Esophagus muscularis mucosa (tissue), 4 donors: ENCODE data around the gene ADAMTS3. TPM values are rescaled to one million over a fixed set of nuclear protein-coding genes. Genes with fewer than 3 reads are reported as not detected.

Source experiments
- DNase-seq: peaks from one replicate; pipeline ENCODE4 v3.0.0-alpha.2; 2017; ENCODE audit errors: extremely low spot score
- H3K27ac ChIP-seq, 4 donors: fragments of 200-600 bp; sonication (generic); replicated peaks in 1 of 4; 1 replicate in 3 of 4; 2 replicates in 1 of 4; pipeline ENCODE4 v1.5.1; 2016 to 2019; ENCODE audit warnings: mild to moderate bottlenecking in 1 of 4
- H3K27me3 ChIP-seq, 4 donors: fragments of 200-600 bp; sonication (generic); one replicate each; pipeline versions ENCODE4 v1.5.1 to v1.6.0; 2016 to 2019
- H3K36me3 ChIP-seq, 4 donors: fragments of 200-600 bp; sonication (generic); one replicate each; pipeline ENCODE4 v1.5.1; 2016 to 2019
- H3K4me1 ChIP-seq, 4 donors: fragments of 200-600 bp; sonication (generic); one replicate each; pipeline ENCODE4 v1.5.1; 2016 to 2019
- H3K4me3 ChIP-seq, 4 donors: fragments of 200-600 bp; sonication (generic); 1 replicate in 2 of 4; 2 replicates in 2 of 4; pipeline ENCODE4 v1.5.1; 2016 to 2019; ENCODE audit warnings: mild to moderate bottlenecking in 4 of 4, moderate library complexity in 1 of 4
- H3K9me3 ChIP-seq, 4 donors: fragments of 200-600 bp; sonication (generic); 1 replicate in 3 of 4; 2 replicates in 1 of 4; pipeline ENCODE4 v1.5.1; 2016 to 2019
- CTCF ChIP-seq, 3 experiments: fragments of 200-600 bp in 2 of 3; fragments of 450-650 bp in 1 of 3; sonication (generic) in 2 of 3; IDR thresholded peaks; one replicate each; pipeline ENCODE4 v1.5.1; 2017 to 2019; ENCODE audit warnings: antibody characterized with exemption in 3 of 3, mild to moderate bottlenecking in 2 of 3, moderate library complexity in 1 of 3
- EP300 ChIP-seq: sonication (generic); formaldehyde crosslinking; IDR thresholded peaks from one replicate; pipeline ENCODE4 v1.6.1; 2017; ENCODE audit warnings: antibody characterized with exemption
- POLR2A ChIP-seq: fragments of 450-650 bp; IDR thresholded peaks from one replicate; pipeline ENCODE4 v1.6.1; 2017; ENCODE audit warnings: antibody characterized with exemption, moderate library complexity, mild to moderate bottlenecking, low read depth
- POLR2AphosphoS5 ChIP-seq, 2 donors: sonication (generic); formaldehyde crosslinking; IDR thresholded peaks; one replicate each; pipeline ENCODE4 v1.6.1; 2017; ENCODE audit warnings: antibody characterized with exemption in 2 of 2
- WGBS: methylation state at CpG from one replicate; pipeline ENCODE4 v1.1.5; 2018; 5-methylcytosine and 5-hydroxymethylcytosine counted together
- intact Hi-C: fragments of 100-400 bp; cut with DNase I; formaldehyde crosslinking; loops from one replicate; pipeline ENCODE4 v1.15.1; 2023
- total RNA-seq, 4 donors: library from RNA; depleted of rRNA; stranded (reverse); fragments of >200 nt; gene quantifications; one replicate each; pipeline versions ENCODE4 v1.1.0 to v1.2.1, GENCODE V29; 2016

Gene ADAMTS3
- total RNA-seq, 4 donors from 2014 or later = 1.1 to 2.5 (median 1.3) TPM

- Histone ChIP-seq H3K36me3 (no peaks in the 10 kb centered on the region), H3K27ac (no peak overlapping the region), H3K4me1 (peaks cover 3 to 13% (median 10%) of the 10 kb centered on the region in 4 donors), H3K9me3 (no peaks in the 10 kb centered on the region), H3K27me3 (no peaks in the 10 kb centered on the region), H3K4me3 (no peak overlapping the region)
- WGBS = 83% methylated on average over 1 of the region's 1 CpG
- no peak for TF ChIP-seq POLR2A
- TF ChIP-seq CTCF (IDR thresholded peaks at IDR 0.05) = no peak
- no peak for TF ChIP-seq EP300
- no peak for TF ChIP-seq POLR2AphosphoS5 (IDR thresholded peaks at IDR 0.05)
- no peak for DNase-seq
- intact Hi-C loops = no loop called here
Measured at GRCh38 chr4:72387959-72388358, 181.1 kb downstream of the ADAMTS3 start.

- 57% methylated on average over 3 of the region's 3 CpGs for WGBS
- intact Hi-C loops = no loop called here
Measured at GRCh38 chr4:72383439-72383838, 185.6 kb downstream of the ADAMTS3 start.

GRCh38 chr4:72378901-72379300, 190.1 kb downstream of the ADAMTS3 start:
- DNase-seq = no peak
- H3K9me3 ChIP-seq = no peaks in the 10 kb centered on the region
- H3K4me3 ChIP-seq = no peak overlapping the region
- no peaks in the 10 kb centered on the region for H3K27me3 ChIP-seq
- no peak overlapping the region for H3K27ac ChIP-seq
- TF ChIP-seq EP300 = no peak
- TF ChIP-seq POLR2A = no peak
- no peak for TF ChIP-seq CTCF (IDR thresholded peaks at IDR 0.05)
- TF ChIP-seq POLR2AphosphoS5 (IDR thresholded peaks at IDR 0.05) = no peak
- WGBS = 87% methylated on average over 2 of the region's 2 CpGs
- intact Hi-C loops = no loop called here
- peaks cover 8 to 17% (median 10%) of the 10 kb centered on the region in 4 donors for H3K4me1 ChIP-seq
- no peaks in the 10 kb centered on the region for H3K36me3 ChIP-seq

More at GRCh38 chr4:72383439-72383838, 185.6 kb downstream of the ADAMTS3 start:
- Histone ChIP-seq H3K4me1 (no peaks in the 10 kb centered on the region), H3K4me3 (no peak overlapping the region), H3K36me3 (no peaks in the 10 kb centered on the region), H3K27ac (no peak overlapping the region), H3K27me3 (no peaks in the 10 kb centered on the region), H3K9me3 (no peaks in the 10 kb centered on the region)
- TF ChIP-seq POLR2AphosphoS5 (IDR thresholded peaks at IDR 0.05) = no peak
- TF ChIP-seq CTCF (IDR thresholded peaks at IDR 0.05) = no peak
- TF ChIP-seq EP300 = no peak
- no peak for TF ChIP-seq POLR2A
- no peak for DNase-seq

- 79% methylated on average over 5 of the region's 5 CpGs for WGBS
- H3K4me1 ChIP-seq = peaks cover 8 to 18% (median 10%) of the 10 kb centered on the region in 4 donors
- no peaks in the 10 kb centered on the region for H3K36me3 ChIP-seq
- H3K27ac ChIP-seq = no peak overlapping the region
- no peak overlapping the region for H3K4me3 ChIP-seq
- H3K9me3 ChIP-seq = no peaks in the 10 kb centered on the region
- TF ChIP-seq CTCF (IDR thresholded peaks at IDR 0.05) (no peak), EP300 (no peak), POLR2AphosphoS5 (IDR thresholded peaks at IDR 0.05) (no peak), POLR2A (no peak)
- intact Hi-C loops = no loop called here
- DNase-seq = no peak
- H3K27me3 ChIP-seq = no peaks in the 10 kb centered on the region
Measured at GRCh38 chr4:72377491-72378194, 191.4 kb downstream of the ADAMTS3 start.

- intact Hi-C loops = no loop called here
- Histone ChIP-seq H3K9me3 (no peaks in the 10 kb centered on the region), H3K36me3 (no peaks in the 10 kb centered on the region), H3K4me3 (no peak overlapping the region), H3K4me1 (peaks cover 8 to 18% (median 10%) of the 10 kb centered on the region in 4 donors), H3K27me3 (no peaks in the 10 kb centered on the region), H3K27ac (no peak overlapping the region)
- TF ChIP-seq EP300 (no peak), CTCF (IDR thresholded peaks at IDR 0.05) (no peak), POLR2AphosphoS5 (IDR thresholded peaks at IDR 0.05) (no peak), POLR2A (no peak)
- DNase-seq = no peak
Measured at GRCh38 chr4:72376901-72377300, 192.1 kb downstream of the ADAMTS3 start.
